ENCODE measurements around the gene PARL. TPM values are rescaled to one million over a fixed set of nuclear protein-coding genes. Genes with fewer than 3 reads are reported as not detected.

PARL gene
- total RNA-seq, 1 donor from 2014 or later, result 36.6 TPM

GRCh38 chr3:183895296-183895695 lies 10.6 kb upstream of the PARL start:
- intact Hi-C loops (cut with DNase I), result loop anchor here (10.0 kb wide), 2 partner anchors 120 to 350 kb away; partner anchors contain the start of genes ABCC5, ALG3 and EEF1AKMT4
- H3K27me3 ChIP-seq, result no peaks in the 10 kb centered on the region
- peak; percentile 40 to 55 (median 41) for TF ChIP-seq CTCF (IDR thresholded peaks at IDR 0.05)
- no peak for TF ChIP-seq POLR2AphosphoS5 (IDR thresholded peaks at IDR 0.05; ENCODE audit: insufficient read depth in 1 of 2, low read depth in 1 of 2)
- H3K9me3 ChIP-seq, result no peaks in the 10 kb centered on the region
- no peaks in the 10 kb centered on the region for H3K4me1 ChIP-seq
- H3K4me3 ChIP-seq, result no peak overlapping the region
- no peaks in the 10 kb centered on the region for H3K36me3 ChIP-seq
- H3K27ac ChIP-seq, result no peak overlapping the region
- no peak for DNase-seq (ENCODE audit: extremely low spot score in 2 of 2)

- H3K27ac ChIP-seq, result no peak overlapping the region
- DNase-seq (ENCODE audit: extremely low spot score in 2 of 2), result no peak
- no peaks in the 10 kb centered on the region for H3K9me3 ChIP-seq
- H3K36me3 ChIP-seq, result no peaks in the 10 kb centered on the region
- intact Hi-C loops (cut with DNase I), result loop anchor here (10.0 kb wide), 2 partner anchors 122 to 352 kb away; partner anchors contain the start of genes ABCC5, ALG3 and EEF1AKMT4
- no peak overlapping the region for H3K4me3 ChIP-seq
- TF ChIP-seq CTCF (IDR thresholded peaks at IDR 0.05) (no peak), POLR2A (IDR thresholded peaks at IDR 0.05) (no peak), POLR2AphosphoS5 (IDR thresholded peaks at IDR 0.05; ENCODE audit: insufficient read depth in 1 of 2, low read depth in 1 of 2) (no peak)
- no peaks in the 10 kb centered on the region for H3K27me3 ChIP-seq
- H3K4me1 ChIP-seq, result no peaks in the 10 kb centered on the region
These were observed 8.0 kb upstream of the PARL start for GRCh38 chr3:183892610-183893214.

- H3K9me3 ChIP-seq, result no peaks in the 10 kb centered on the region
- no peaks in the 10 kb centered on the region for H3K27me3 ChIP-seq
- no peak for TF ChIP-seq POLR2A (IDR thresholded peaks at IDR 0.05)
- TF ChIP-seq POLR2AphosphoS5 (IDR thresholded peaks at IDR 0.05; ENCODE audit: insufficient read depth in 1 of 2, low read depth in 1 of 2), result no peak
- no peak for TF ChIP-seq CTCF (IDR thresholded peaks at IDR 0.05)
- H3K4me3 ChIP-seq, result peak overlapping the region in 1 of 2 donors; percentile 90
- no peaks in the 10 kb centered on the region for H3K36me3 ChIP-seq
- DNase-seq (ENCODE audit: extremely low spot score in 2 of 2), result no peak
- intact Hi-C loops (cut with DNase I), result no loop called here
- peak overlapping the region; percentile 68 for H3K27ac ChIP-seq
- H3K4me1 ChIP-seq, result peaks cover 26% of the 10 kb centered on the region
These were observed 1.1 kb upstream of the PARL start for GRCh38 chr3:183885766-183886165.

GRCh38 chr3:183884097-183884426 lies 618 bp downstream of the PARL start:
- H3K4me1 ChIP-seq, result peaks cover 26% of the 10 kb centered on the region
- no peaks in the 10 kb centered on the region for H3K9me3 ChIP-seq
- peak overlapping the region; percentile 88 to 90 for H3K4me3 ChIP-seq
- intact Hi-C loops (cut with DNase I), result no loop called here
- no peak for TF ChIP-seq CTCF (IDR thresholded peaks at IDR 0.05)
- no peak for TF ChIP-seq POLR2AphosphoS5 (IDR thresholded peaks at IDR 0.05; ENCODE audit: insufficient read depth in 1 of 2, low read depth in 1 of 2)
- TF ChIP-seq POLR2A (IDR thresholded peaks at IDR 0.05), result no peak
- H3K27me3 ChIP-seq, result no peaks in the 10 kb centered on the region
- H3K27ac ChIP-seq, result peak overlapping the region; percentile 68
- H3K36me3 ChIP-seq, result no peaks in the 10 kb centered on the region
- no peak for DNase-seq (ENCODE audit: extremely low spot score in 2 of 2)

- no peak for DNase-seq (ENCODE audit: extremely low spot score in 2 of 2)
- no peak overlapping the region for H3K27ac ChIP-seq
- intact Hi-C loops (cut with DNase I), result no loop called here
These were observed 1.2 kb downstream of the PARL start for GRCh38 chr3:183883291-183884096.

More at GRCh38 chr3:183883291-183884096, 1.2 kb downstream of the PARL start:
- peak overlapping the region; percentile 88 to 90 for H3K4me3 ChIP-seq
- H3K36me3 ChIP-seq, result no peaks in the 10 kb centered on the region
- H3K4me1 ChIP-seq, result peaks cover 26% of the 10 kb centered on the region
- TF ChIP-seq POLR2AphosphoS5 (IDR thresholded peaks at IDR 0.05; ENCODE audit: insufficient read depth in 1 of 2, low read depth in 1 of 2), result no peak
- TF ChIP-seq CTCF (IDR thresholded peaks at IDR 0.05), result no peak
- no peak for TF ChIP-seq POLR2A (IDR thresholded peaks at IDR 0.05)
- H3K27me3 ChIP-seq, result no peaks in the 10 kb centered on the region
- no peaks in the 10 kb centered on the region for H3K9me3 ChIP-seq
